Ovary (tissue), 3 donors: ENCODE data around the gene GABBR2.

Experiments
- CTCF ChIP-seq, 3 donors: fragments of 450-650 bp in 2 of 3; fragments of 200-600 bp in 1 of 3; IDR thresholded peaks; one replicate each; pipeline versions ENCODE4 v1.5.1 to v1.8.0; 2016 to 2022; ENCODE audit warnings: antibody characterized with exemption in 3 of 3, mild to moderate bottlenecking in 1 of 3
- POLR2A ChIP-seq: fragments of 450-650 bp; IDR thresholded peaks from one replicate; pipeline ENCODE4 v1.6.1; 2017; ENCODE audit warnings: antibody characterized with exemption, mild to moderate bottlenecking, moderate library complexity
- donor health status: DM: no; HTN: no; CAD: no.

- no peak for TF ChIP-seq CTCF (IDR thresholded peaks at IDR 0.05)
- no peak for TF ChIP-seq POLR2A
These were observed 98.5 kb downstream of the GABBR2 start for GRCh38 chr9:98610211-98610610.
